Erythroblast (primary cell): ENCODE data around the gene EYA4.

Source experiments
- GATA1 ChIP-seq: IDR thresholded peaks from 2 replicates; pipeline ENCODE4 v1.6.1; 2011; ENCODE audit warnings: low read depth, mild to moderate bottlenecking, control low read depth, low read length, moderate library complexity
- POLR2A ChIP-seq: IDR thresholded peaks from 2 replicates; pipeline ENCODE4 v1.6.1; 2011; ENCODE audit warnings: mild to moderate bottlenecking, low read length

DNA sequence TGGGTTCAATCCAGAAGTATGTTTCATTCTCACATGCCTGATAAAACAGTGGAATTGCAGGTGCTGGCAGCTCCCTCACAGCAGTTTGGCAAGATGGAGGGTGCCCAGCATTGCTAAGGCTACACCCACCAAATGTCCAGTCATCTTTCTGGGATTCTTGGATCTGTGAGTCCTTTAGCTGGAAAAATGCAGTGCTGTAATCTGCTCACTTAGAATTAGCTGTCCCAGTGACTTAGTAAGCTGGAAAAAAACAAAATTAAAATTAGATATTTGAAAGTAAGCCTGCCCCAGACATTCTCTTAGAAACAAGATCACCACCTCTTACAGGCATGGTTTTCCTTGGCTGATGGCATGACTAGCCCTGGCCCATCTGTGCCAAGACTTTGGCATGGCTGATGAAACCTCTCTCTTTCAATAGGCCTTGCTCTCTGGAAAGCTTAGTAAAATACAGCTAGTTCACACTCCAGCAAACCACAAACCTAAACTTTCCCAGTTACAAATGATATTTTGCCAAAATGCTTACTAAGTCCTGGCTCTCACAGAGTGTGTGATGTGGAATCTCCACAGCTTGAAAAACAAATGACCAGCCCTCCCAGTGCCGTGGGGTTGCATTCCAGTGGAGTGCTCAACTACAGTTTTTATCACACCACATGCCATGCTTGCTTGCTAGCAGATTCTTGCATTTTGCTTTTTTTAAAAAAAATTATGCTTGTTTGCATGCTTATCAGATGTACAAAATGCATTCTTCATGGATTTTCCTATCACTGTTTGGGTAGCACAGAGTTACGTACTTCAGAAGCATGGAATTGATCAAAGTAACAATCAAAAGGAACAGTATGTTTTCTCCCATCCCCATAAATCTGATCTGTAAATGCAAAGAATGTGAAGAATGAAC lies 261.5 kb downstream of the EYA4 start:
- no peak for TF ChIP-seq POLR2A
- TF ChIP-seq GATA1: no peak
